SK-N-MC (cell line): ENCODE measurements around the gene TTYH2.
A peak's percentile ranks its signal among the peaks of the same experiment; 100 is the strongest.

Experiments
- DNase-seq: peaks from one replicate; pipeline ENCODE4 v3.0.0-alpha.2; 2011; ENCODE audit warnings: low read depth, low spot score
- H3K27ac ChIP-seq: fragments of 200-600 bp; sonication (generic); 2 replicates; pipeline ENCODE4 v1.5.1; 2016; ENCODE audit warnings: mixed run types
- H3K36me3 ChIP-seq: fragments of 200-600 bp; sonication (generic); 2 replicates; pipeline ENCODE4 v1.6.1; 2017; ENCODE audit warnings: antibody characterized with exemption, low read length, mixed read lengths; ENCODE audit not compliant: insufficient read depth
- H3K4me3 ChIP-seq: fragments of 200-600 bp; sonication (generic); 2 replicates; pipeline ENCODE4 v1.5.1; 2016
- H3K9ac ChIP-seq: fragments of 200-600 bp; sonication (generic); 2 replicates; pipeline ENCODE4 v1.8.0; 2017; ENCODE audit warnings: mixed run types, mixed read lengths; ENCODE audit not compliant: insufficient read length
- H3K9me3 ChIP-seq: fragments of 200-600 bp; sonication (generic); 2 replicates; pipeline ENCODE4 v1.6.1; 2017; ENCODE audit warnings: low read depth, mild to moderate bottlenecking, antibody characterized with exemption, low read length, moderate library complexity, mixed read lengths
- EZH2 ChIP-seq: fragments of 200-600 bp; sonication (generic); IDR thresholded peaks from one replicate; pipeline ENCODE4 v1.6.1; 2017; ENCODE audit warnings: antibody characterized with exemption
- FOXP2 ChIP-seq: optimal IDR thresholded peaks from 2 replicates; pipeline ENCODE3; 2011; ENCODE audit warnings: mild to moderate bottlenecking, moderate library complexity; ENCODE audit not compliant: insufficient read depth; ENCODE audit errors: extremely low read length, control extremely low read depth
- POLR2AphosphoS5 ChIP-seq: IDR thresholded peaks from 2 replicates; pipeline ENCODE4 v1.6.1; 2012; ENCODE audit warnings: mild to moderate bottlenecking, low read depth, low read length, borderline replicate concordance

Gene TTYH2

DNA sequence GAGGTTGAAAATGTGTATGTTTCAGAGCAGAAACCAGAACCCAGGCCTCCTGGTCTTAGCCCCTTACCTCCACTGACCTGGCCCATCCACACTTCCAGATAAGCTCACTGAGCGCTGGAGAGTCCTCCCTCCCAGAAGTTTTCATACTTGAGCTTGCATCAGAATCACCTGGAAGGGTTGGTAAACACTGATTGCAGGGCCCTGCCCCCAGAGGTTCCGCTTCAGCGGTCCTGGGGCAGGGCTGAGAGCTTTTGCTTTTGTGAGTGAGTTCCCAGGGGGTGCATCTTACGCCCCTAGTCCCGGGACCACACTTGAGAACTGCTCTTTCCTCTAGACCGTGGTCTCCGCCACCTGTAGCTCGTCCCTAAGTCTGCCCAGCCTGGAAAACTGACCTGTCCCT lies 20.6 kb downstream of the TTYH2 start:
- Histone ChIP-seq H3K36me3 (no peaks in the 10 kb centered on the region), H3K4me3 (no peak overlapping the region), H3K9me3 (no peaks in the 10 kb centered on the region), H3K27ac (no peak overlapping the region), H3K9ac (no peak overlapping the region)
- DNase-seq = no peak
- TF ChIP-seq POLR2AphosphoS5 (no peak), EZH2 (no peak), FOXP2 (no peak)

DNA sequence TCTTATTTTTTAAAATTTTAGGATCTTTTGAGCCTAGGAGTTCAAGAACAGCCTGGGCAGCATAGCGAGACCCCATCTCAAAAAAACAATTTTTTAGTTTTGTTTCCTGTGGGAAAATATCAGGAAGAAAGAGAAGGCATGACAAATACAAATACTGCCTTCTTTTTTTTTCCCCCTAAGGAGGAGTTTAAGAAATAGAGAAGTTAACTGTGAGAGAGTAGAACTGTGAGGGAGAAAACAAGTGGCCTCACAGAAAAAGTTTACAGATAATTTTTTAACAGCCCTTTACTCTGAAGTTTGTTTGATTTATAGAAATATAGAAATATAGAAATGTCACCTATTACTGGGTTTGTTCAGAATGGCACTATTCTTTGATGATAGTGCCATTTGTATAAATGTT lies 21.1 kb downstream of the TTYH2 start:
- no peak overlapping the region for H3K9ac ChIP-seq
- no peaks in the 10 kb centered on the region for H3K9me3 ChIP-seq
- H3K27ac ChIP-seq = no peak overlapping the region
- no peak overlapping the region for H3K4me3 ChIP-seq
- H3K36me3 ChIP-seq = no peaks in the 10 kb centered on the region
- no peak for TF ChIP-seq POLR2AphosphoS5
- TF ChIP-seq EZH2 = no peak
- TF ChIP-seq FOXP2 = no peak
- no peak for DNase-seq

DNA sequence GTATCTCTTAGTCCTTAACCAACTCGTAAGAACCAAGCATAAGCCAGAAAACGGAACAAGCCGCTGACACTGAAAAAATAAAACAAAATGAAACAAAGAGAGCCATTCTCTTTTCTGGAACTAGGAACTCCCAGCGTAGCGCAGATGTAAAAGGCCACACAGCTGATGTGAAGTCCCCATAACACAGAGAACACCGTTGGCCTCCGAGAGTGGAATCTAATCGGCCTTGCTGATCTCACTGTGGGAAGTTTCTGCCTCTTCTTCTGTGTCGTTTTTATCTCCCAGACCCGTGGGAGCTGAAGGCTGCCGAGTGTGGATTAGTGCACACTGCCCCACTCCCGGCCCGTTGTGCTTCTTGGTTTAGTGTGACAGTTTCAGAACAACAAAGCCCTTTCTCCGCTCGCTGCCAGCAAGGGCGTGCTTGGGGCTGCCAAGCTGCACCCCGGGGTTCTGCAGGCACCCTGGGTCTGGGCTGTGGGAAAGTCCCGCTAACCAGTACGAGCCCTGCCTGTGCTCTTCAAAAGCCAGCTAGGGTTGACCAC lies 21.7 kb downstream of the TTYH2 start:
- no peak overlapping the region for H3K27ac ChIP-seq
- H3K9ac ChIP-seq = no peak overlapping the region

DNA sequence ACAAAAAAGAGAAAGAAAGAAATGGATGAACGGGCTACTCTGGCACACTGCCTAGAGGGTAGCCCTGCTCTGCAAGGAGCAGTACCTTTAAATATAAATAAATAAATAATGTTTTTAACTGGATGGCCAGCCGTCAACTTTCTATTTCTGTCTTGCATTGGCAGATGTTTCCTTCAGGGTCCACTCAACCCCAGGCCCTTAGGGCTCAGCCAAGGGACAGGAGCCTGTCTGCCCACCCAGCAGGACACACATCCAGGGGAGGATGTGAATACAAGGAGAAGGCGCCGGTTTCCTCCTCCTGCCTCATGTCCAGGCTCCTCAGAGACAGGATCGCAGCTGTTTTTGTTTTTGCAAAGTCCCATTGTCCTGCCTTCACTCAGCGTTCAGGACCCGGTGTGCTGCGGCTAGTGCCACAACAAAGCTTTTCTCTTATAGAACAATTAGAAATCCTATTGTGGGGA lies 22.6 kb downstream of the TTYH2 start:
- DNase-seq = no peak
- TF ChIP-seq POLR2AphosphoS5 (no peak), FOXP2 (no peak), EZH2 (no peak)
- H3K36me3 ChIP-seq = no peaks in the 10 kb centered on the region

More for the DNA sequence above, 21.7 kb downstream of the TTYH2 start:
- no peak for DNase-seq
- TF ChIP-seq EZH2 (no peak), POLR2AphosphoS5 (no peak), FOXP2 (no peak)
- Histone ChIP-seq H3K4me3 (no peak overlapping the region), H3K9me3 (no peaks in the 10 kb centered on the region), H3K36me3 (no peaks in the 10 kb centered on the region)

DNA sequence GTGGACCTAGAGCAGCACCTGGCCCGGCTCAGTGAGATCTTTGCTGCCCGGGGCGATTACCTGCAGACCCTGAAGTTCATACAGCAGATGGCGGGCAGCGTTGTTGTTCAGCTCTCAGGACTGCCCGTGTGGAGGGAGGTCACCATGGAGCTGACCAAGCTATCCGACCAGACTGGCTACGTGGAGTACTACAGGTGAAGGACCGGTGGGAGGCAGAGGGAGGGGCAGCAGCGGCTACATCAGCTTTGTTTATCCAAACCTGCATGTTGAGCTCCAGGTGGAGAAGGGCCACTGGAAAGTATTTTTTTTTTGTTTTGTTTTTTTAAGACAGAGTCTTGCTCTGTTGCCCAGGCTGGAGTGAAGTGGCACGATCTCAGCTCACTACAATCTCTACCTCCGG lies 23.9 kb downstream of the TTYH2 start:
- Histone ChIP-seq H3K9me3 (no peaks in the 10 kb centered on the region), H3K36me3 (no peaks in the 10 kb centered on the region), H3K27ac (no peak overlapping the region), H3K9ac (no peak overlapping the region), H3K4me3 (no peak overlapping the region)
- no peak for TF ChIP-seq EZH2
- no peak for DNase-seq

More for the DNA sequence above, 22.6 kb downstream of the TTYH2 start:
- Histone ChIP-seq H3K4me3 (no peak overlapping the region), H3K9ac (no peak overlapping the region), H3K9me3 (no peaks in the 10 kb centered on the region), H3K27ac (no peak overlapping the region)

DNA sequence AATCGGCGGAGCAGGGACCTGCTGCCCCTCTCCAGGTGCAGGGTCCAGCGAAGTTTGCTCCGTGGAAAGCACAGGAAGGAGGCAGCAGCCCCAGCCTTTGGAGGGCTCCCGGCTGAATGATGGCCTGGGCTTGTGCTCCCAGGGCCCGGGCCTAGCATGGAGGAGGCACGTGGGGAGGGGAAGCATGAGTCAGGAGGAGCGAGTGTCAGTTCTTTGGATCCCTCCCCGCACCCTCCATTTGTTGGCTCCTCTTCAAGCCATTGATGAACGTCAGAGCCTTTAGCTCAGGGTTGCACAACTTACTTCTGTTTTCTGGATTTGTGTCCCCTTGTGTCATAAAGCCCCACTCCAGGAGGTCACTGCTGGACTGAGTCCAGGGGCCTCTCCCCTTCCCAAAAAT lies 25.8 kb downstream of the TTYH2 start:
- H3K4me3 ChIP-seq = no peak overlapping the region
- H3K9ac ChIP-seq = no peak overlapping the region
- no peaks in the 10 kb centered on the region for H3K9me3 ChIP-seq
- H3K27ac ChIP-seq = no peak overlapping the region
- no peaks in the 10 kb centered on the region for H3K36me3 ChIP-seq
- no peak for DNase-seq
- TF ChIP-seq FOXP2 = no peak
- no peak for TF ChIP-seq POLR2AphosphoS5
- TF ChIP-seq EZH2 = no peak

DNA sequence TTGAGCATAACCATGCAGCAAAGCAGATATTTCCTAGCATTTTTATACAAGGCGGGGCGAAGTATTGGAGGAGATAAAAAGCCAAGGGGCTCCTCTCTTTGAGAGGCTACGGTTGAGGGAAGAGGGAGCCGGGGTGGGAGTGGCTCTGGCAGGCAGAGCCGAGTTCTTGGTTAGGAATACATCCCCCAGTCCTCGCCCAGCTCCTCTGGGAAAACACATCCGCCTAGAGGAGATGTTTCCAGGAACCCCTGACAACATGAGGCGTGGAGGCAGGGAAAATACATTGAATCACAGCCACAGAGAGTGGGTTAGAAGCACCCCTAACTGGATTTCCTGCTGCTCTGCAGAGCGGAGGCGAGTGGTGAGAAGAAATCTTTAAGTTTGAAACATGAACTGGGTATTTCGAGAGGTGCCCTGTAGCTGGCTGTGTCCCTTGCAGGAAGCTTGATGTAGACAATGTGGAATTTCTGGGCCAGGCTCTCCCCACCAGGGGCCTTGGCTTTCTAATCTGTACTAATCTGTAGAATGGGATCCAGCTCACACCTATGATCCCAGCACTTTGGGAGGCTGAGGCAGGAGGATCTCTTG lies 27.3 kb downstream of the TTYH2 start:
- Histone ChIP-seq H3K27ac (no peak overlapping the region), H3K9ac (no peak overlapping the region), H3K4me3 (no peak overlapping the region), H3K36me3 (no peaks in the 10 kb centered on the region), H3K9me3 (no peaks in the 10 kb centered on the region)
- TF ChIP-seq EZH2 = no peak
- TF ChIP-seq POLR2AphosphoS5 = no peak
- TF ChIP-seq FOXP2 = no peak
- DNase-seq = peak; percentile 1

DNA sequence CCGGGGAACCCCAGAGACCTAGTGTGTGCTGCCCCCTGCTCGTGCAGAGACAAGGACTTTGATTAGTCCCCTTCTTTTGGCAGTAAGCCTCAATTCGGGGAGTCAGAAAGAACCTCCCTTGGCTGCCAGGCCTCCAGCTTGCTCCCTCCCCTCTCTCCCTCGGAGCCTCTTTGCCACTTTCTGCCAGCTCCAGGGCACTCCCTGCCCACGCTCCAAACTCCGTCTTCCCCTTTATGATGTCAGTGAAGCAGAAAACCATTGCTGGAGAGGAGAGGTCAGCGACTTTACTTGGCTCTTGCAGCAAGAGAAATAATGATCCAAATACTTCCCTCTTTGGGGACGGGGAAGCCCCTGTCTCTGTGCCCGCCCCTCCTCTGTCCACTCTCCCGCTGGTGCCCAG lies 28.1 kb downstream of the TTYH2 start:
- TF ChIP-seq FOXP2 (no peak), EZH2 (no peak), POLR2AphosphoS5 (no peak)
- H3K27ac ChIP-seq = no peak overlapping the region

DNA sequence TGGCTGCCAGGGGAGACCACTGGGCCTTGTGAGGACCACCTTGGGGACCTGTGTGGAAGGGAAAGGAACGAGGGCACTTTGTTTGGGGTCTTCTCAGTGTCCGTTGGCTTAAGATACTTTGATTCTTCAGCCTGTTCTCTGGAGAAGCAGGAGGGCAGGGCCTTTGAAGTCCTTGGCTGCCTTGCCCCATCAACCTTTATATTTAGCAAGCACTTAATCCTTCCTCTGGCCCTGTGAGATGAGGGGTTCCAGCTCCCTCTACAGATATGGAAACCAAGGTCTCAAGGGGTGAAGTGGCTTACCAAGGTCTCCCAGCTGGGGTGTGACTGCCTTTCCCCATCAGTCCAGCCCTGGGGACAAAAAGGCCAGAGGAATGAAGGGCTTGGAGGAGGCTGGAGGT lies 28.5 kb downstream of the TTYH2 start:
- H3K9ac ChIP-seq = no peak overlapping the region
- no peak overlapping the region for H3K4me3 ChIP-seq
- H3K27ac ChIP-seq = no peak overlapping the region
- no peaks in the 10 kb centered on the region for H3K36me3 ChIP-seq
- TF ChIP-seq POLR2AphosphoS5 (no peak), FOXP2 (no peak), EZH2 (no peak)
- no peaks in the 10 kb centered on the region for H3K9me3 ChIP-seq
- no peak for DNase-seq

More for the DNA sequence above, 28.1 kb downstream of the TTYH2 start:
- no peak for DNase-seq
- no peaks in the 10 kb centered on the region for H3K36me3 ChIP-seq
- H3K9ac ChIP-seq = no peak overlapping the region
- no peak overlapping the region for H3K4me3 ChIP-seq
- H3K9me3 ChIP-seq = no peaks in the 10 kb centered on the region
